ENCODE measurements around the gene SHROOM3. TPM values are rescaled to one million over a fixed set of nuclear protein-coding genes. Genes with fewer than 3 reads are reported as not detected.

The SHROOM3 gene
- total and polyA plus RNA-seq, 8 donors, result 13.5 to 96.9 (median 16.9) TPM

- peak; percentile 26 for ATAC-seq
- no peak for TF ChIP-seq CTCF (IDR thresholded peaks at IDR 0.05)
- Histone ChIP-seq H3K27ac (no peak overlapping the region), H3K9me3 (no peaks in the 10 kb centered on the region), H3K4me3 (no peak overlapping the region), H3K4me1 (no peaks in the 10 kb centered on the region), H3K36me3 (no peaks in the 10 kb centered on the region), H3K27me3 (no peaks in the 10 kb centered on the region)
- intact Hi-C loops (cut with DNase I), result no loop called here
- DNase-seq, result no peak
Observed at GRCh38 chr4:76563454-76564122, 128.6 kb downstream of the SHROOM3 start.

GRCh38 chr4:76564123-76564915, 129.3 kb downstream of the SHROOM3 start:
- no peak overlapping the region for H3K4me3 ChIP-seq
- intact Hi-C loops (cut with DNase I), result no loop called here
- H3K27me3 ChIP-seq, result no peaks in the 10 kb centered on the region
- no peaks in the 10 kb centered on the region for H3K4me1 ChIP-seq
- DNase-seq, result no peak
- TF ChIP-seq CTCF (IDR thresholded peaks at IDR 0.05), result no peak
- ATAC-seq, result no peak
- H3K36me3 ChIP-seq, result no peaks in the 10 kb centered on the region
- H3K27ac ChIP-seq, result no peak overlapping the region
- H3K9me3 ChIP-seq, result no peaks in the 10 kb centered on the region

- intact Hi-C loops (cut with DNase I), result no loop called here
Observed at GRCh38 chr4:76568262-76568661, 133.2 kb downstream of the SHROOM3 start.

GRCh38 chr4:76569225-76569624, 134.2 kb downstream of the SHROOM3 start:
- intact Hi-C loops (cut with DNase I), result no loop called here

More at GRCh38 chr4:76568262-76568661, 133.2 kb downstream of the SHROOM3 start:
- ATAC-seq (no peak), DNase-seq (no peak)
- H3K36me3 ChIP-seq, result no peaks in the 10 kb centered on the region
- no peak overlapping the region for H3K4me3 ChIP-seq
- TF ChIP-seq CTCF (IDR thresholded peaks at IDR 0.05), result no peak
- H3K27ac ChIP-seq, result no peak overlapping the region
- no peaks in the 10 kb centered on the region for H3K27me3 ChIP-seq
- no peaks in the 10 kb centered on the region for H3K9me3 ChIP-seq
- H3K4me1 ChIP-seq, result no peaks in the 10 kb centered on the region

More at GRCh38 chr4:76569225-76569624, 134.2 kb downstream of the SHROOM3 start:
- DNase-seq, result no peak
- Histone ChIP-seq H3K27ac (no peak overlapping the region), H3K27me3 (no peaks in the 10 kb centered on the region), H3K9me3 (no peaks in the 10 kb centered on the region), H3K36me3 (no peaks in the 10 kb centered on the region), H3K4me1 (no peaks in the 10 kb centered on the region), H3K4me3 (no peak overlapping the region)
- peak; percentile 52 for ATAC-seq
- no peak for TF ChIP-seq CTCF (IDR thresholded peaks at IDR 0.05)

All from left lung (tissue), 10 donors.